GM19397 (cell line): ENCODE data around the gene LSAMP.

Source experiments
- ATAC-seq: cut with Tn5 transposase; IDR thresholded peaks from one replicate; pipeline ENCODE4 v1.9.1; 2021; ENCODE audit warnings: mild to moderate bottlenecking, moderate library complexity; ENCODE audit not compliant: unreplicated experiment

LSAMP gene

GRCh38 chr3:116374901-116375300, 70.4 kb downstream of the LSAMP start:
- no peak for ATAC-seq

- ATAC-seq, result no peak
Observed at GRCh38 chr3:116367761-116368395, 77.4 kb downstream of the LSAMP start.

- no peak for ATAC-seq
Observed at GRCh38 chr3:116356056-116356455, 89.2 kb downstream of the LSAMP start.

- no peak for ATAC-seq
Observed at GRCh38 chr3:116354382-116354781, 90.9 kb downstream of the LSAMP start.

- ATAC-seq, result no peak
Observed at GRCh38 chr3:116350119-116350733, 95.1 kb downstream of the LSAMP start.

GRCh38 chr3:116348216-116348615, 97.1 kb downstream of the LSAMP start:
- no peak for ATAC-seq

- no peak for ATAC-seq
Observed at GRCh38 chr3:116342499-116342898, 102.8 kb downstream of the LSAMP start.

GRCh38 chr3:116341899-116342298, 103.4 kb downstream of the LSAMP start:
- no peak for ATAC-seq

GRCh38 chr3:116341381-116341780, 103.9 kb downstream of the LSAMP start:
- ATAC-seq, result no peak

GRCh38 chr3:116340680-116341216, 104.5 kb downstream of the LSAMP start:
- no peak for ATAC-seq

GRCh38 chr3:116339441-116340028, 105.8 kb downstream of the LSAMP start:
- ATAC-seq, result no peak

- no peak for ATAC-seq
Observed at GRCh38 chr3:116338713-116339112, 106.6 kb downstream of the LSAMP start.

GRCh38 chr3:116337229-116337628, 108.1 kb downstream of the LSAMP start:
- ATAC-seq, result no peak

GRCh38 chr3:116331380-116331779, 113.9 kb downstream of the LSAMP start:
- no peak for ATAC-seq

- ATAC-seq, result no peak
Observed at GRCh38 chr3:116322750-116323375, 122.4 kb downstream of the LSAMP start.

GRCh38 chr3:116318370-116318769, 126.9 kb downstream of the LSAMP start:
- no peak for ATAC-seq

- ATAC-seq, result no peak
Observed at GRCh38 chr3:116316771-116317170, 128.5 kb downstream of the LSAMP start.

- ATAC-seq, result no peak
Observed at GRCh38 chr3:116314476-116314875, 130.8 kb downstream of the LSAMP start.

GRCh38 chr3:116306720-116307119, 138.6 kb downstream of the LSAMP start:
- ATAC-seq, result no peak

GRCh38 chr3:116306149-116306548, 139.1 kb downstream of the LSAMP start:
- ATAC-seq, result no peak

GRCh38 chr3:116302087-116302747, 143.1 kb downstream of the LSAMP start:
- no peak for ATAC-seq
